ENCODE measurements around the gene SORT1. TPM values are rescaled to one million over a fixed set of nuclear protein-coding genes. Genes with fewer than 3 reads are reported as not detected.
"Not testable (repeated sequence)": the region's sequence is repeated elsewhere in the genome, so short reads cannot be mapped to it uniquely, and the experiment has no call there.

SORT1 gene
- total and polyA plus RNA-seq, 4 donors = 30.1 to 78.6 (median 62.2) TPM

DNA sequence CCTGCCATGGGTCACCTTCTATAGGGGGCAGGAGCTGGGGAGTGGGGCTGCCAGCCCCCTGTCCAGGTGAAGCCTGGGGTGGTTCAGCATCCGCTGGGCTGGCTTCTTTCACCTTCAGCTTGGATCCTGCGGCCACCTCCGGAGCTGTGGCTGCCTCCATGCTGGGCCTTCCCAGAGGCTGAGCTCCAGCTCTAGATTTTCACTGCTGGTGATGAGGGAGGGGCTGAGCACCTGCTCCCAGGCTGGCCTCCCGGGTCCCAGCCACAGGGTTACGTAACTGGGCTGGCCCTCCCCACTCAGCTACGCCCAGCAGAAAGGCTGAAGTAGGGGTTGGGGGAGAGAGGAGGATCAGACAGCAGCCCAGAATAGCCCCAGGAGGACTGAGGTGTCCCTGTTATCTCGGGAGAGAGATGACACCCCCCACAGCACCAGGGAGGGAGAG, 90.9 kb downstream of the SORT1 start, which contains the start of gene MYBPHL:
Gene MYBPHL, minus strand, starts transcription at position 180 of the 442 bp plus-strand sequence. Its CDS starts 20 bp downstream, at position 160.
- no peak for DNase-seq (ENCODE audit: low read depth in 4 of 6, low spot score in 6 of 6)
- WGBS (ENCODE audit: insufficient coverage) = 63% methylated on average over 5 of the region's 7 CpGs
- Histone ChIP-seq H3K36me3 (ENCODE audit: control insufficient read depth, insufficient read depth, low read length) (peaks cover 7% of the 10 kb centered on the region), H3K27ac (ENCODE audit: low read depth, low read length) (no peak within 1 kb of the TSS), H3K4me3 (ENCODE audit: low read depth, low read length) (no peak within 1 kb of the TSS), H3K4me1 (ENCODE audit: control insufficient read depth, insufficient read depth, low read length) (peaks cover 26% of the 10 kb centered on the region), H3K9me3 (ENCODE audit: control insufficient read depth, insufficient read depth, low read length) (no peaks in the 10 kb centered on the region), H3K27me3 (ENCODE audit: control insufficient read depth, insufficient read depth, low read length) (no peaks in the 10 kb centered on the region)

DNA sequence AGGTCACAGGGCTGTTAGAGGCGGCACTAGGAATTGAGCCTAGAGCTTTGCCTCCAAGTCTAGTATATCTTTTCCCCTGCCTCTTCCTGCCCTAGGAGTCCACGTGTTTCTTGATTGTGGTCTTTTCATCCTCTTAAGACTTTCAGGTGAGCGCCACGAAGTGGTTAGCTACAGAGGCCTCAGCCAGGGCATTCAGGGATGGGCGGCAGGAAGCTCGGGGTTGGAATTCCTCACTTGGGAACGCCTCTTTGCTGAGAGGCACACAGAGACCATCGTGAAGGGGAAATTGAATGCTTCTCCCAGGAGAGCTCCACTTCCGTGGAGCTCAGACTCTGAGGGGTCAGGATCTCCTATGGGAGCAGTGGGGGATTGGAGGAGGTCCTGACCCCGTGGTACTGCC, 91.7 kb downstream of the SORT1 start:
- not testable (repeated sequence) for H3K36me3 ChIP-seq (ENCODE audit: control insufficient read depth, insufficient read depth, low read length); H3K4me3 ChIP-seq (ENCODE audit: low read depth, low read length); DNase-seq (ENCODE audit: low read depth in 4 of 6, low spot score in 6 of 6); H3K9me3 ChIP-seq (ENCODE audit: control insufficient read depth, insufficient read depth, low read length); H3K27me3 ChIP-seq (ENCODE audit: control insufficient read depth, insufficient read depth, low read length); H3K27ac ChIP-seq (ENCODE audit: low read depth, low read length)
- H3K4me1 ChIP-seq (ENCODE audit: control insufficient read depth, insufficient read depth, low read length) = peaks cover 26% of the 10 kb centered on the region
- 87% methylated on average over 4 of the region's 10 CpGs for WGBS (ENCODE audit: insufficient coverage)

DNA sequence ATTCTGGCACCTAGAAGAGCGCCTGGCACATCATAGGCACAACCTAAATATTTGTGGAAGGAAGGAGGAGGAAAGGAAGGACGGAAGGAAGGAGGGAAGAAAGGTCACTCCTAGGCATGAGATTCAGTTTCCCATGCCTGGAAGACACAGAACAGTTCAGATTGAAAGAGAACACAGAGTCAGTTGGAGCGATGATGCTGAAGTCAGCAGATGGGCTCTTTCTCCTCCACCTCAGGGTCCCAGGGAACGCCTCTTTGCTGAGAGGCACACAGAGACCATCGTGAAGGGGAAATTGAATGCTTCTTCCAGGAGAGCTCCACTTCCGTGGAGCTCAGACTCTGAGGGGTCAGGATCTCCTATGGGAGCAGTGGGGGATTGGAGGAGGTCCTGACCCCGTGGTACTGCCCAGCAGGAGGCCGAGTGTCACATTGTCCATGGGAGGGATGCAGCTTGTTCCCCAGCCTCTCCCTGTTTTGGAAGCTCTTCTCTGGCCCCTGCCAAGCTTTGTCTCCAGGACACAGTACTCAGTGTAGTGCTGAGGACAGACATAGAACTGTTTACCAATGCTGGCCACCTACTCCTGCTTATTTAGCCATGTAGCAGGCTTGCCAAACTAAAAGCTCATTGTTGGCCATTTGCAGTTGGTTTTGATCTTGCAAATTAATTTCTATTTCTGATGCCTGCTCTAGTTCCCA, 93.3 kb downstream of the SORT1 start:
- Histone ChIP-seq H3K4me3 (ENCODE audit: low read depth, low read length) (no peak overlapping the region), H3K27me3 (ENCODE audit: control insufficient read depth, insufficient read depth, low read length) (no peaks in the 10 kb centered on the region), H3K4me1 (ENCODE audit: control insufficient read depth, insufficient read depth, low read length) (peaks cover 42% of the 10 kb centered on the region), H3K27ac (ENCODE audit: low read depth, low read length) (peak overlapping the region; percentile 53), H3K36me3 (ENCODE audit: control insufficient read depth, insufficient read depth, low read length) (no peaks in the 10 kb centered on the region), H3K9me3 (ENCODE audit: control insufficient read depth, insufficient read depth, low read length) (no peaks in the 10 kb centered on the region)
- 49% methylated on average over 3 of the region's 8 CpGs for WGBS (ENCODE audit: insufficient coverage)
- DNase-seq (ENCODE audit: low read depth in 4 of 6, low spot score in 6 of 6) = peak in 2 of 6 donors; percentile 11 to 43

DNA sequence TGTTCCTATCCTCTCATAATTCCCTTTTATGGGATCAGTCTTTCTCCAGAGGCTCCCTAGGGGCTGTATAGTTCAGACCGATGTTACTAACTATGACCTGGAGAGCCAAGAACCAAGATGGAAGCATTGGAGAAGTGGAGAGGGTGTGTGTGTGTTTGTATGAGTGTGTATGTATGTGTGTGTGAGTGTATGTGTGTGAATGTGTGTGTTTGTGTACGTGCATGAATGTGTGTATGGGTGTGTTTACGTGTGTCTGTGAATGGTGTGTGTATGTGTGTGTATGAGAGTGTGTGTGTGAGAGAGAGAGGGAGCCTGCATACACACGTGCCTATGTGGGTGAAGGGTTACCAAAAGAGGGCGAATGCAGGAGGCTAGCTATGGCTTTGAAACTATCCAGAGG, 95.8 kb downstream of the SORT1 start:
- Histone ChIP-seq H3K36me3 (ENCODE audit: control insufficient read depth, insufficient read depth, low read length) (no peaks in the 10 kb centered on the region), H3K4me3 (ENCODE audit: low read depth, low read length) (no peak overlapping the region), H3K27ac (ENCODE audit: low read depth, low read length) (no peak overlapping the region), H3K9me3 (ENCODE audit: control insufficient read depth, insufficient read depth, low read length) (no peaks in the 10 kb centered on the region), H3K27me3 (ENCODE audit: control insufficient read depth, insufficient read depth, low read length) (no peaks in the 10 kb centered on the region), H3K4me1 (ENCODE audit: control insufficient read depth, insufficient read depth, low read length) (peaks cover 55% of the 10 kb centered on the region)
- no peak for DNase-seq (ENCODE audit: low read depth in 4 of 6, low spot score in 6 of 6)
- WGBS (ENCODE audit: insufficient coverage) = 96% methylated on average over 5 of the region's 5 CpGs

DNA sequence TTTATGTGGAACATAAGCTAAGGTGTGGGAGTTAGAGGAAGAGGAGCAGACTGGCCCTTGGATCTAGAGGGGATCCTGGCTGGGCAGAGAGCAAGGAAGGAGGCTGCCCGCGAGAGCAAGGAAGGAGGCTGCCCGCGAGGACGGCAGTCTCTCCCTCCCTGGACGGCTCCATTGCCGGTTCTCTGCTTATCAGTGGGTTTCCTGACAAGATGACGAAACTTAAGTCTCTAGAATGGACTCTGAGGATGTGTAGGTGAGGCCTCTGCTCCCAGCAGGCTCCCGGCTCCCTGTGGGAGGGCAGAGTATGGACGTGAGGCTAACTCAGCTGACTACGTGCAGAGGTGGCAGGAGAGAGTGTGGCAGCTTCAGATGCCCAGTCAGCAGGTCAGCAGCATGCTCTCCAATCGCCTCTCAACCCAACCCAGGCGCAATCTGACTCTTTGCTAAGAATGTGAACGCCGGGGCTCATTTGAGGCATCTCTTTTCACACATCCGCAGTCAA, 97.0 kb downstream of the SORT1 start:
- DNase-seq (ENCODE audit: low read depth in 4 of 6, low spot score in 6 of 6) = no peak
- peak overlapping the region; percentile 93 for H3K27ac ChIP-seq (ENCODE audit: low read depth, low read length)
- H3K4me3 ChIP-seq (ENCODE audit: low read depth, low read length) = no peak overlapping the region
- peaks cover 54% of the 10 kb centered on the region for H3K4me1 ChIP-seq (ENCODE audit: control insufficient read depth, insufficient read depth, low read length)
- H3K36me3 ChIP-seq (ENCODE audit: control insufficient read depth, insufficient read depth, low read length) = no peaks in the 10 kb centered on the region
- no peaks in the 10 kb centered on the region for H3K9me3 ChIP-seq (ENCODE audit: control insufficient read depth, insufficient read depth, low read length)
- no peaks in the 10 kb centered on the region for H3K27me3 ChIP-seq (ENCODE audit: control insufficient read depth, insufficient read depth, low read length)
- 80% methylated on average over 12 of the region's 16 CpGs for WGBS (ENCODE audit: insufficient coverage)

DNA sequence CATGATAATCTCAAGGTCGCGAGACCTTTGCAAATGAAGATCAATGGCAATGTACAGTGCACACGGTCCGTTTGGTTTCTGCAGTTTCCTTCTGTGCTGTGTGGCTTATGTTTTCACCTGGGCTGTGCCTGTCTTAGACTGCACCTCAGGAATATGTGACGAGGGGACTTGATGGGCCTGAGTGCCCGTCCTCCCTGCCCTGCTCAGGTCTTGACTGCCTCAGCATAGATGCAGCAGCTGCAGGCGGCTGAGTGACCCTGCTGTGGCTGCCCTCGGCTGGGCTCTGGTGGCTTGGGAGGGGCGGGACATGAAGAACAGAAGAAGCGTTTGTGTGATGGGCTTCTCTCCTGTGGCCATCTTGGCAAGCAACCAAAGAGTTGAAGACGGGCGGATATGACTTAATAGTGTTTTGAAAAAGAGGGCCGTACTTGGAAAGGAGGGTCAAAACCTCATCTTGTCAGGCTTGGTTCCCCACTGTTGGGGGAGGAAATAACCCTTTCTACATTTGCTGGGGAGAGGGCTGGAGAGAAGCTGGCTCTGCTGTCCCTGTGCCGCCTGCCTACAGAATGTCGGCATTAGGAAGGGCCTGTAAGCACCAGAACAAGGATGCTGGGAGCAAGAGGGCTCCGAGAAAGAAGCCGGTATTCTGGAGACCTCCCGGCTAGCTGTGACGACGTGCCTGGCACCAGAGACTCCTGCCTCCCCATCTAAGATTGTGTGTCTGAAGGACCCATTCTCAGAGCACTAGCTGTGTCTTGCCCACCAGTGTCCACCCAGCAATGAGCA, 98.0 kb downstream of the SORT1 start:
- 51% methylated on average over 17 of the region's 20 CpGs for WGBS (ENCODE audit: insufficient coverage)
- Histone ChIP-seq H3K36me3 (ENCODE audit: control insufficient read depth, insufficient read depth, low read length) (no peaks in the 10 kb centered on the region), H3K4me3 (ENCODE audit: low read depth, low read length) (no peak overlapping the region), H3K27me3 (ENCODE audit: control insufficient read depth, insufficient read depth, low read length) (no peaks in the 10 kb centered on the region), H3K4me1 (ENCODE audit: control insufficient read depth, insufficient read depth, low read length) (peaks cover 48% of the 10 kb centered on the region), H3K27ac (ENCODE audit: low read depth, low read length) (peak overlapping the region; percentile 93), H3K9me3 (ENCODE audit: control insufficient read depth, insufficient read depth, low read length) (no peaks in the 10 kb centered on the region)
- DNase-seq (ENCODE audit: low read depth in 4 of 6, low spot score in 6 of 6) = peak in 4 of 6 donors; percentile 50 to 89 (median 70)

DNA sequence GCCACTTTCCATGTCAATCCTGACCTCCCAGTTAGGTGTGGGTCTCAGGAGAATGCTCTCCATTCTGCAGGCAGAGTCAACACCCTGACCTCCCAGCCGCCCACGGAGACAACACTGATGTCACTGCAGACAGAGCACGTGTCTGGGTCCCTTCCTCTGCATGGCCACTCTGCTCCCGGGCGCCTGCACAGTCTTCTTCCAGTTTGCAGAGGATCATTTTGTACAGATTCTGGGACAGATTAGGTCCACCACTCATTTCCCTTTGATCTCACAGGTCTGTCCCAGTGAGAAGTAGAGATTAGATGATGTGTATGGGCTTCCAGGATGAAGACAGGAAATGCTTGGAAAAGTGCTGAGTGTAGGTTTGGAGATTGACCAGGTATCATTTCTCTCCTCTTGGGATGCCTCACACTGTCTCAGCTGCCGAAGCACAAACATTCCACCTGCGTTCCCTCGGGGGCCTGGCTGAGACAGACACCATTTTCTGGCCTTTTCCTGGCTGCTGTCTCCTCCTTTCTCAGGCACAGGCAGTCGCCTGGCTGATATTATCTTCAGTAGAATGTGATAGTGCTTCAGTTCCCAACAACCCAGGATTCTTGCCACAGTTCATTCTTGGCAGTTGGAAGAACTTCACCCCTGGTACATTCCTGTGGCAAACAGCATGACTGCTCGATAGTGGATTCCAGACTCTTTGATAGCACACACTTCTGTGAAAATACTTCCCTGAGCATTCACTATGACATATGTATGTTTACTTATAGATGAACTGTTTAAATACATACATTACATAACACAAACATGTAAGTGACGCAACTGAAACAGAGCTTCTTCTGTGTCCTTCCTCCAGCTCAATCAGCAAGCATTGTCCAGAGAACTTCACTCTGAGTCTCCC, 98.8 kb downstream of the SORT1 start:
- H3K4me3 ChIP-seq (ENCODE audit: low read depth, low read length) = no peak overlapping the region
- WGBS (ENCODE audit: insufficient coverage) = 57% methylated on average over 8 of the region's 11 CpGs
- peak overlapping the region; percentile 93 for H3K27ac ChIP-seq (ENCODE audit: low read depth, low read length)
- peaks cover 40% of the 10 kb centered on the region for H3K4me1 ChIP-seq (ENCODE audit: control insufficient read depth, insufficient read depth, low read length)
- H3K36me3 ChIP-seq (ENCODE audit: control insufficient read depth, insufficient read depth, low read length) = no peaks in the 10 kb centered on the region
- H3K9me3 ChIP-seq (ENCODE audit: control insufficient read depth, insufficient read depth, low read length) = no peaks in the 10 kb centered on the region
- H3K27me3 ChIP-seq (ENCODE audit: control insufficient read depth, insufficient read depth, low read length) = no peaks in the 10 kb centered on the region
- peak in 2 of 6 donors; percentile 27 to 62 for DNase-seq (ENCODE audit: low read depth in 4 of 6, low spot score in 6 of 6)

DNA sequence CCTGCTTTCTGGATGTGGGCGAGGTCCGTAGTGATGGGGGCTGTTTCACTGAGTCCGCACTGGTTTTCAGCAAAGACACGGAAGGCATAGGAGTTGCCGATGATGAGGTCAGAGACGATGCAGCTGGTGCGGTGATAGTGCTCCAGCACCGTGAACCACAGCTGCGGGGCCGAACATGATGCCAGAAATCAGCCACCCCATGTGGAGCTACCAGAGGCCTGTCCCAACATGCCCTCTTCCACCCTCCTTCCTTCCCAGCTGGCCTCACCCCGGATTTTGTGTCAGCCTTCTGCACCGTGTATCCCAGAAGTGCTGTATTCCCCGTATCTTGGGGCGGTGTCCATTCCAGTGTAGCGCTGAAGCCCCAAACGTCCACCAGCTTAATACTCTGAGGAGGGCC, 100.9 kb downstream of the SORT1 start:
- peaks cover 44% of the 10 kb centered on the region for H3K4me1 ChIP-seq (ENCODE audit: control insufficient read depth, insufficient read depth, low read length)
- H3K27me3 ChIP-seq (ENCODE audit: control insufficient read depth, insufficient read depth, low read length) = no peaks in the 10 kb centered on the region
- no peaks in the 10 kb centered on the region for H3K9me3 ChIP-seq (ENCODE audit: control insufficient read depth, insufficient read depth, low read length)
- H3K4me3 ChIP-seq (ENCODE audit: low read depth, low read length) = no peak overlapping the region
- H3K36me3 ChIP-seq (ENCODE audit: control insufficient read depth, insufficient read depth, low read length) = no peaks in the 10 kb centered on the region
- WGBS (ENCODE audit: insufficient coverage) = 94% methylated on average over 16 of the region's 16 CpGs
- DNase-seq (ENCODE audit: low read depth in 4 of 6, low spot score in 6 of 6) = no peak
- no peak overlapping the region for H3K27ac ChIP-seq (ENCODE audit: low read depth, low read length)
